GM19023 (cell line): ENCODE data around the gene CD160.
"Not testable (repeated sequence)": the region's sequence is repeated elsewhere in the genome, so short reads cannot be mapped to it uniquely, and the experiment has no call there.

ENCODE experiments used
- ATAC-seq: cut with Tn5 transposase; IDR thresholded peaks from one replicate; pipeline ENCODE4 v1.9.1; 2021; ENCODE audit warnings: mild to moderate bottlenecking, moderate library complexity; ENCODE audit not compliant: unreplicated experiment

The CD160 gene

GRCh38 chr1:145757420-145757819 lies 38.1 kb downstream of the CD160 start:
- ATAC-seq: no peak

- no peak for ATAC-seq
Observed at GRCh38 chr1:145758116-145758515, 38.8 kb downstream of the CD160 start.

GRCh38 chr1:145758575-145758974 lies 39.3 kb downstream of the CD160 start:
- no peak for ATAC-seq

- ATAC-seq: no peak
Observed at GRCh38 chr1:145759721-145760120, 40.4 kb downstream of the CD160 start.

GRCh38 chr1:145760395-145760949 lies 41.2 kb downstream of the CD160 start:
- not testable (repeated sequence) for ATAC-seq

- ATAC-seq: not testable (repeated sequence)
Observed at GRCh38 chr1:145761498-145761897, 42.2 kb downstream of the CD160 start.

- not testable (repeated sequence) for ATAC-seq
Observed at GRCh38 chr1:145762001-145762400, 42.7 kb downstream of the CD160 start.

- ATAC-seq: not testable (repeated sequence)
Observed at GRCh38 chr1:145764231-145764940, 45.1 kb downstream of the CD160 start.

GRCh38 chr1:145765127-145765526 lies 45.8 kb downstream of the CD160 start:
- not testable (repeated sequence) for ATAC-seq

- ATAC-seq: not testable (repeated sequence)
Observed at GRCh38 chr1:145765585-145766360, 46.5 kb downstream of the CD160 start.

- ATAC-seq: not testable (repeated sequence)
Observed at GRCh38 chr1:145766926-145767325, 47.6 kb downstream of the CD160 start.

- ATAC-seq: not testable (repeated sequence)
Observed at GRCh38 chr1:145768004-145768403, 48.7 kb downstream of the CD160 start.

GRCh38 chr1:145771056-145771455 lies 51.8 kb downstream of the CD160 start:
- no peak for ATAC-seq

- no peak for ATAC-seq
Observed at GRCh38 chr1:145773423-145773822, 54.1 kb downstream of the CD160 start.

- no peak for ATAC-seq
Observed at GRCh38 chr1:145777357-145778145, 58.3 kb downstream of the CD160 start.

GRCh38 chr1:145778146-145778540 lies 58.8 kb downstream of the CD160 start:
- ATAC-seq: no peak

GRCh38 chr1:145782272-145783099 lies 63.2 kb downstream of the CD160 start:
- no peak for ATAC-seq

- ATAC-seq: no peak
Observed at GRCh38 chr1:145784409-145784808, 65.1 kb downstream of the CD160 start.

- ATAC-seq: no peak
Observed at GRCh38 chr1:145785547-145785946, 66.2 kb downstream of the CD160 start.

GRCh38 chr1:145786271-145786670 lies 67.0 kb downstream of the CD160 start:
- no peak for ATAC-seq
